HEK293 (cell line): ENCODE measurements around the gene LETM1.
A peak's percentile ranks its signal among the peaks of the same experiment; 100 is the strongest.

Experiments
- BCL11B ChIP-seq: fragments of 450-650 bp; formaldehyde crosslinking; IDR thresholded peaks from 2 replicates; pipeline ENCODE4 v1.5.1; 2016; ENCODE audit warnings: low read depth, missing biosample characterization, missing genetic modification characterization
- GLIS1 ChIP-seq: fragments of 450-650 bp; formaldehyde crosslinking; IDR thresholded peaks from 2 replicates; pipeline ENCODE4 v1.5.1; 2016; ENCODE audit warnings: missing biosample characterization, missing genetic modification characterization
- HOXC10 ChIP-seq: sonication (generic); formaldehyde crosslinking; IDR thresholded peaks from 2 replicates; pipeline ENCODE4 v1.8.1; 2023; ENCODE audit warnings: mild to moderate bottlenecking, missing genetic modification reagents
- WT1 ChIP-seq: fragments of 450-650 bp; formaldehyde crosslinking; IDR thresholded peaks from 2 replicates; pipeline ENCODE4 v1.5.1; 2016; ENCODE audit warnings: missing biosample characterization, missing genetic modification characterization
- YY1 ChIP-seq: fragments of 450-650 bp; formaldehyde crosslinking; IDR thresholded peaks from 2 replicates; pipeline ENCODE4 v1.5.1; 2018; ENCODE audit warnings: missing biosample characterization, missing genetic modification characterization
- ZBTB48 ChIP-seq: fragments of 450-650 bp; formaldehyde crosslinking; IDR thresholded peaks from 2 replicates; pipeline ENCODE4 v1.5.1; 2016; ENCODE audit warnings: missing biosample characterization, missing genetic modification characterization
- ZFP41 ChIP-seq: fragments of 450-650 bp; formaldehyde crosslinking; IDR thresholded peaks from 2 replicates; pipeline ENCODE4 v1.5.1; 2016; ENCODE audit warnings: missing biosample characterization, missing genetic modification characterization, borderline replicate concordance
- ZIC2 ChIP-seq: fragments of 450-650 bp; formaldehyde crosslinking; IDR thresholded peaks from 2 replicates; pipeline ENCODE4 v1.5.1; 2016; ENCODE audit warnings: missing biosample characterization, missing genetic modification characterization
- ZNF140 ChIP-seq: fragments of 450-650 bp; formaldehyde crosslinking; IDR thresholded peaks from 2 replicates; pipeline ENCODE4 v1.5.1; 2016; ENCODE audit warnings: missing biosample characterization, missing genetic modification characterization
- ZNF169 ChIP-seq: fragments of 450-650 bp; formaldehyde crosslinking; IDR thresholded peaks from 2 replicates; pipeline ENCODE4 v1.5.1; 2016; ENCODE audit warnings: missing biosample characterization, missing genetic modification characterization
- ZNF214 ChIP-seq: fragments of 450-650 bp; formaldehyde crosslinking; IDR thresholded peaks from 2 replicates; pipeline ENCODE4 v1.5.1; 2017; ENCODE audit warnings: missing biosample characterization, mild to moderate bottlenecking, missing genetic modification characterization, borderline replicate concordance
- ZNF433 ChIP-seq: fragments of 450-650 bp; formaldehyde crosslinking; IDR thresholded peaks from 2 replicates; pipeline ENCODE4 v1.5.1; 2016; ENCODE audit warnings: missing biosample characterization, missing genetic modification characterization, low read depth
- ZNF530 ChIP-seq: fragments of 450-650 bp; formaldehyde crosslinking; IDR thresholded peaks from 2 replicates; pipeline ENCODE4 v1.5.1; 2016; ENCODE audit warnings: low read depth, missing biosample characterization, missing genetic modification characterization
- ZNF555 ChIP-seq: fragments of 450-650 bp; formaldehyde crosslinking; conservative IDR thresholded peaks from 2 replicates; pipeline ENCODE4 v1.5.1; 2017; ENCODE audit warnings: missing biosample characterization, mild to moderate bottlenecking, missing genetic modification characterization, inconsistent platforms
- ZNF670 ChIP-seq: fragments of 450-650 bp; formaldehyde crosslinking; IDR thresholded peaks from 2 replicates; pipeline ENCODE4 v1.5.1; 2016; ENCODE audit warnings: missing biosample characterization, missing genetic modification characterization, low read depth
- ZNF701 ChIP-seq: fragments of 450-650 bp; formaldehyde crosslinking; IDR thresholded peaks from 2 replicates; pipeline ENCODE4 v1.5.1; 2016; ENCODE audit warnings: missing biosample characterization, missing genetic modification characterization
- ZNF768 ChIP-seq: fragments of 450-650 bp; formaldehyde crosslinking; IDR thresholded peaks from 2 replicates; pipeline ENCODE4 v1.5.1; 2018; ENCODE audit warnings: missing biosample characterization, mild to moderate bottlenecking, missing genetic modification characterization
- ZNF776 ChIP-seq: fragments of 450-650 bp; formaldehyde crosslinking; IDR thresholded peaks from 2 replicates; pipeline ENCODE4 v1.5.0; 2017; ENCODE audit warnings: missing biosample characterization, missing genetic modification characterization, borderline replicate concordance
- ZNF785 ChIP-seq: fragments of 450-650 bp; formaldehyde crosslinking; IDR thresholded peaks from 2 replicates; pipeline ENCODE4 v1.5.1; 2016; ENCODE audit warnings: missing biosample characterization, missing genetic modification characterization
- TF ChIP-seq, protein P1 (sequence below): fragments of 450-650 bp; IDR thresholded peaks from 2 replicates; pipeline ENCODE4 v1.5.1; 2018; ENCODE audit warnings: missing biosample characterization, mild to moderate bottlenecking, missing genetic modification characterization
- TF ChIP-seq, protein P2 (sequence below): fragments of 450-650 bp; formaldehyde crosslinking; IDR thresholded peaks from 2 replicates; pipeline ENCODE4 v1.5.1; 2017; ENCODE audit warnings: missing biosample characterization, mild to moderate bottlenecking, missing genetic modification characterization, moderate library complexity
- TF ChIP-seq, protein P3 (sequence below): fragments of 450-650 bp; formaldehyde crosslinking; IDR thresholded peaks from 2 replicates; pipeline ENCODE4 v1.5.1; 2016; ENCODE audit warnings: missing biosample characterization, missing genetic modification characterization
- TF ChIP-seq, protein P4 (sequence below): sonication (generic); formaldehyde crosslinking; IDR thresholded peaks from 2 replicates; pipeline ENCODE4 v1.8.1; 2022; ENCODE audit warnings: mild to moderate bottlenecking, moderate library complexity, missing genetic modification reagents
- TF ChIP-seq, protein P5 (sequence below): fragments of 450-650 bp; formaldehyde crosslinking; IDR thresholded peaks from 2 replicates; pipeline ENCODE4 v1.5.1; 2017; ENCODE audit warnings: missing biosample characterization, missing genetic modification characterization
- TF ChIP-seq, protein P6 (sequence below): fragments of 450-650 bp; formaldehyde crosslinking; IDR thresholded peaks from 2 replicates; pipeline ENCODE4 v1.5.1; 2016; ENCODE audit warnings: missing biosample characterization, missing genetic modification characterization, borderline replicate concordance
- TF ChIP-seq, protein P7 (sequence below): fragments of 450-650 bp; formaldehyde crosslinking; IDR thresholded peaks from 2 replicates; pipeline ENCODE4 v1.5.1; 2016; ENCODE audit warnings: missing biosample characterization, missing genetic modification characterization, borderline replicate concordance

Gene LETM1

DNA sequence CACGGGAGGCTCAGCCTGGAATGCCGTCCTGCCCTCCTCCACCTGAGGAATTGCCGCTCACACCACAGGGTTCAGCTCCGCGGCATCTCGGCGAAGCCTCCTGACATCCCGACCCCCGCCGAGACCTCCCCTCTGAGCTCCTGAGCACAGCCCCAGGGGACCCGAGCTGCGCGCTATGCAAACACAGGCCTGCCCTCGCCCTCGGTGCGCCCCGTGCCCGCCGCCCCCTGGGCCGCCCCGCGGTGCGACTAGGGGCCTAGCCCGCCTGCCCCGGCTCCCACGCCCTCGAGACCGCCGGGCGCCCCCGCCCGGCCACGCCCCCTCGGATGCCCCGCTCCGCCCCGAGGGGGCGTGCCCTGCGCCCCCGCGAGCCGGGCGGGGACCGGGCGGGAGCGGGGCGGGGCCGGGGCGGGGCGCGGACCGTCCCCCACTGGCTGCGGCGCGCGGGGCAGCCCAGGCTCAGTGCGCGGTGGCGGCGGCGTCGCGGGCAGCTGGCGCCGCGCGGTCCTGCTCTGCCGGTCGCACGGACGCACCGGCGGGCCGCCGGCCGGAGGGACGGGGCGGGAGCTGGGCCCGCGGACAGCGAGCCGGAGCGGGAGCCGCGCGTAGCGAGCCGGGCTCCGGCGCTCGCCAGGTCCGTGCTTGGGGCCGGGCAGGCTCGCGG lies 63.0 kb downstream of the LETM1 start, which contains the start of gene FGFR3 (continued):
- TF ChIP-seq ZNF140 (tag by site-specific recombination), result no peak
- TF ChIP-seq WT1 (tag by site-specific recombination), result no peak
- TF ChIP-seq ZIC2 (tag by site-specific recombination), result peak; percentile 97
- no peak for TF ChIP-seq ZNF530 (tag by site-specific recombination)
- no peak for TF ChIP-seq ZFP41
- TF ChIP-seq ZNF670, result no peak
- TF ChIP-seq, protein P1, sequence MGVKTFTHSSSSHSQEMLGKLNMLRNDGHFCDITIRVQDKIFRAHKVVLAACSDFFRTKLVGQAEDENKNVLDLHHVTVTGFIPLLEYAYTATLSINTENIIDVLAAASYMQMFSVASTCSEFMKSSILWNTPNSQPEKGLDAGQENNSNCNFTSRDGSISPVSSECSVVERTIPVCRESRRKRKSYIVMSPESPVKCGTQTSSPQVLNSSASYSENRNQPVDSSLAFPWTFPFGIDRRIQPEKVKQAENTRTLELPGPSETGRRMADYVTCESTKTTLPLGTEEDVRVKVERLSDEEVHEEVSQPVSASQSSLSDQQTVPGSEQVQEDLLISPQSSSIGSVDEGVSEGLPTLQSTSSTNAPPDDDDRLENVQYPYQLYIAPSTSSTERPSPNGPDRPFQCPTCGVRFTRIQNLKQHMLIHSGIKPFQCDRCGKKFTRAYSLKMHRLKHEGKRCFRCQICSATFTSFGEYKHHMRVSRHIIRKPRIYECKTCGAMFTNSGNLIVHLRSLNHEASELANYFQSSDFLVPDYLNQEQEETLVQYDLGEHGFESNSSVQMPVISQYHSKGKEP (tag by site-specific recombination), result no peak
- no peak for TF ChIP-seq ZNF768 (tag by site-specific recombination)
- TF ChIP-seq ZNF555, result no peak
- no peak for TF ChIP-seq ZNF701 (tag by site-specific recombination)
- no peak for TF ChIP-seq YY1 (tag by site-specific recombination)
- peak; percentile 97 for TF ChIP-seq GLIS1 (tag by site-specific recombination)
- no peak for TF ChIP-seq ZNF214 (tag by site-specific recombination)
- no peak for TF ChIP-seq ZNF169 (tag by site-specific recombination)
- no peak for TF ChIP-seq ZBTB48 (tag by site-specific recombination)
- no peak for TF ChIP-seq ZNF776 (tag by site-specific recombination)
- no peak for TF ChIP-seq ZNF433 (tag by site-specific recombination)
- TF ChIP-seq, protein P2, sequence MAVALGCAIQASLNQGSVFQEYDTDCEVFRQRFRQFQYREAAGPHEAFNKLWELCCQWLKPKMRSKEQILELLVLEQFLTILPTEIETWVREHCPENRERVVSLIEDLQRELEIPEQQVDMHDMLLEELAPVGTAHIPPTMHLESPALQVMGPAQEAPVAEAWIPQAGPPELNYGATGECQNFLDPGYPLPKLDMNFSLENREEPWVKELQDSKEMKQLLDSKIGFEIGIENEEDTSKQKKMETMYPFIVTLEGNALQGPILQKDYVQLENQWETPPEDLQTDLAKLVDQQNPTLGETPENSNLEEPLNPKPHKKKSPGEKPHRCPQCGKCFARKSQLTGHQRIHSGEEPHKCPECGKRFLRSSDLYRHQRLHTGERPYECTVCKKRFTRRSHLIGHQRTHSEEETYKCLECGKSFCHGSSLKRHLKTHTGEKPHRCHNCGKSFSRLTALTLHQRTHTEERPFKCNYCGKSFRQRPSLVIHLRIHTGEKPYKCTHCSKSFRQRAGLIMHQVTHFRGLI (tag by site-specific recombination), result no peak
- TF ChIP-seq HOXC10 (CRISPR knock-in tag), result no peak
- TF ChIP-seq, protein P3, sequence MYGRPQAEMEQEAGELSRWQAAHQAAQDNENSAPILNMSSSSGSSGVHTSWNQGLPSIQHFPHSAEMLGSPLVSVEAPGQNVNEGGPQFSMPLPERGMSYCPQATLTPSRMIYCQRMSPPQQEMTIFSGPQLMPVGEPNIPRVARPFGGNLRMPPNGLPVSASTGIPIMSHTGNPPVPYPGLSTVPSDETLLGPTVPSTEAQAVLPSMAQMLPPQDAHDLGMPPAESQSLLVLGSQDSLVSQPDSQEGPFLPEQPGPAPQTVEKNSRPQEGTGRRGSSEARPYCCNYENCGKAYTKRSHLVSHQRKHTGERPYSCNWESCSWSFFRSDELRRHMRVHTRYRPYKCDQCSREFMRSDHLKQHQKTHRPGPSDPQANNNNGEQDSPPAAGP, result 0 out of 2 replicates have a peak, but pooled peaks have one; percentile 30
- TF ChIP-seq, protein P4, sequence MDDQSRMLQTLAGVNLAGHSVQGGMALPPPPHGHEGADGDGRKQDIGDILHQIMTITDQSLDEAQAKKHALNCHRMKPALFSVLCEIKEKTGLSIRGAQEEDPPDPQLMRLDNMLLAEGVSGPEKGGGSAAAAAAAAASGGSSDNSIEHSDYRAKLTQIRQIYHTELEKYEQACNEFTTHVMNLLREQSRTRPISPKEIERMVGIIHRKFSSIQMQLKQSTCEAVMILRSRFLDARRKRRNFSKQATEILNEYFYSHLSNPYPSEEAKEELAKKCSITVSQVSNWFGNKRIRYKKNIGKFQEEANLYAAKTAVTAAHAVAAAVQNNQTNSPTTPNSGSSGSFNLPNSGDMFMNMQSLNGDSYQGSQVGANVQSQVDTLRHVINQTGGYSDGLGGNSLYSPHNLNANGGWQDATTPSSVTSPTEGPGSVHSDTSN (CRISPR knock-in tag), result no peak
- no peak for TF ChIP-seq BCL11B (tag by site-specific recombination)
- TF ChIP-seq, protein P5, sequence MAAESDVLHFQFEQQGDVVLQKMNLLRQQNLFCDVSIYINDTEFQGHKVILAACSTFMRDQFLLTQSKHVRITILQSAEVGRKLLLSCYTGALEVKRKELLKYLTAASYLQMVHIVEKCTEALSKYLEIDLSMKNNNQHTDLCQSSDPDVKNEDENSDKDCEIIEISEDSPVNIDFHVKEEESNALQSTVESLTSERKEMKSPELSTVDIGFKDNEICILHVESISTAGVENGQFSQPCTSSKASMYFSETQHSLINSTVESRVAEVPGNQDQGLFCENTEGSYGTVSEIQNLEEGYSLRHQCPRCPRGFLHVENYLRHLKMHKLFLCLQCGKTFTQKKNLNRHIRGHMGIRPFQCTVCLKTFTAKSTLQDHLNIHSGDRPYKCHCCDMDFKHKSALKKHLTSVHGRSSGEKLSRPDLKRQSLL (tag by site-specific recombination), result no peak
- TF ChIP-seq, protein P6, sequence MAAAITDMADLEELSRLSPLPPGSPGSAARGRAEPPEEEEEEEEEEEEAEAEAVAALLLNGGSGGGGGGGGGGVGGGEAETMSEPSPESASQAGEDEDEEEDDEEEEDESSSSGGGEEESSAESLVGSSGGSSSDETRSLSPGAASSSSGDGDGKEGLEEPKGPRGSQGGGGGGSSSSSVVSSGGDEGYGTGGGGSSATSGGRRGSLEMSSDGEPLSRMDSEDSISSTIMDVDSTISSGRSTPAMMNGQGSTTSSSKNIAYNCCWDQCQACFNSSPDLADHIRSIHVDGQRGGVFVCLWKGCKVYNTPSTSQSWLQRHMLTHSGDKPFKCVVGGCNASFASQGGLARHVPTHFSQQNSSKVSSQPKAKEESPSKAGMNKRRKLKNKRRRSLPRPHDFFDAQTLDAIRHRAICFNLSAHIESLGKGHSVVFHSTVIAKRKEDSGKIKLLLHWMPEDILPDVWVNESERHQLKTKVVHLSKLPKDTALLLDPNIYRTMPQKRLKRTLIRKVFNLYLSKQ (tag by site-specific recombination), result no peak
- TF ChIP-seq ZNF785 (tag by site-specific recombination), result no peak
- TF ChIP-seq, protein P7, sequence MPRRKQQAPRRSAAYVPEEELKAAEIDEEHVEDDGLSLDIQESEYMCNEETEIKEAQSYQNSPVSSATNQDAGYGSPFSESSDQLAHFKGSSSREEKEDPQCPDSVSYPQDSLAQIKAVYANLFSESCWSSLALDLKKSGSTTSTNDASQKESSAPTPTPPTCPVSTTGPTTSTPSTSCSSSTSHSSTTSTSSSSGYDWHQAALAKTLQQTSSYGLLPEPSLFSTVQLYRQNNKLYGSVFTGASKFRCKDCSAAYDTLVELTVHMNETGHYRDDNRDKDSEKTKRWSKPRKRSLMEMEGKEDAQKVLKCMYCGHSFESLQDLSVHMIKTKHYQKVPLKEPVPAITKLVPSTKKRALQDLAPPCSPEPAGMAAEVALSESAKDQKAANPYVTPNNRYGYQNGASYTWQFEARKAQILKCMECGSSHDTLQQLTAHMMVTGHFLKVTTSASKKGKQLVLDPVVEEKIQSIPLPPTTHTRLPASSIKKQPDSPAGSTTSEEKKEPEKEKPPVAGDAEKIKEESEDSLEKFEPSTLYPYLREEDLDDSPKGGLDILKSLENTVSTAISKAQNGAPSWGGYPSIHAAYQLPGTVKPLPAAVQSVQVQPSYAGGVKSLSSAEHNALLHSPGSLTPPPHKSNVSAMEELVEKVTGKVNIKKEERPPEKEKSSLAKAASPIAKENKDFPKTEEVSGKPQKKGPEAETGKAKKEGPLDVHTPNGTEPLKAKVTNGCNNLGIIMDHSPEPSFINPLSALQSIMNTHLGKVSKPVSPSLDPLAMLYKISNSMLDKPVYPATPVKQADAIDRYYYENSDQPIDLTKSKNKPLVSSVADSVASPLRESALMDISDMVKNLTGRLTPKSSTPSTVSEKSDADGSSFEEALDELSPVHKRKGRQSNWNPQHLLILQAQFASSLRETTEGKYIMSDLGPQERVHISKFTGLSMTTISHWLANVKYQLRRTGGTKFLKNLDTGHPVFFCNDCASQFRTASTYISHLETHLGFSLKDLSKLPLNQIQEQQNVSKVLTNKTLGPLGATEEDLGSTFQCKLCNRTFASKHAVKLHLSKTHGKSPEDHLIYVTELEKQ, result no peak
